NCI-H524 treated with DMSO at 0.1 percent for 48 hours (cell line): Measurements from ENCODE around the gene WAPL.

Experiments
- DNase-seq: peaks from one replicate; lab custom pipeline; 2025; lab: John Stamatoyannopoulos, UW

The WAPL gene

GRCh38 chr10:86461963-86462804 lies 59.4 kb downstream of the WAPL start:
- no peak for DNase-seq

GRCh38 chr10:86451604-86451960 lies 70.0 kb downstream of the WAPL start:
- no peak for DNase-seq

- no peak for DNase-seq
These were observed 70.6 kb downstream of the WAPL start for GRCh38 chr10:86450806-86451603.

- DNase-seq = no peak
These were observed 71.5 kb downstream of the WAPL start for GRCh38 chr10:86449926-86450558.

- no peak for DNase-seq
These were observed 74.2 kb downstream of the WAPL start for GRCh38 chr10:86447432-86447831.

GRCh38 chr10:86446987-86447386 lies 74.6 kb downstream of the WAPL start:
- no peak for DNase-seq

GRCh38 chr10:86446440-86446839 lies 75.2 kb downstream of the WAPL start:
- no peak for DNase-seq

GRCh38 chr10:86443936-86444335 lies 77.7 kb downstream of the WAPL start:
- no peak for DNase-seq

GRCh38 chr10:86443069-86443468 lies 78.5 kb downstream of the WAPL start:
- DNase-seq = no peak

- no peak for DNase-seq
These were observed 80.4 kb downstream of the WAPL start for GRCh38 chr10:86440874-86441843.

- DNase-seq = no peak
These were observed 82.0 kb downstream of the WAPL start for GRCh38 chr10:86439544-86439943.

GRCh38 chr10:86438091-86438749 lies 83.4 kb downstream of the WAPL start:
- no peak for DNase-seq

- DNase-seq = no peak
These were observed 84.1 kb downstream of the WAPL start for GRCh38 chr10:86437447-86437846.

- DNase-seq = no peak
These were observed 84.6 kb downstream of the WAPL start for GRCh38 chr10:86436963-86437362.

GRCh38 chr10:86434656-86435055 lies 86.9 kb downstream of the WAPL start:
- DNase-seq = no peak

- DNase-seq = no peak
These were observed 97.9 kb downstream of the WAPL start for GRCh38 chr10:86423739-86424138.

- no peak for DNase-seq
These were observed 102.5 kb downstream of the WAPL start for GRCh38 chr10:86419101-86419500.

GRCh38 chr10:86415583-86415982 lies 106.0 kb downstream of the WAPL start:
- no peak for DNase-seq

GRCh38 chr10:86415116-86415515 lies 106.5 kb downstream of the WAPL start:
- no peak for DNase-seq

- DNase-seq = no peak
These were observed 108.4 kb downstream of the WAPL start for GRCh38 chr10:86413046-86413728.
